Neuronal stem cell (in vitro differentiated cells): Measurements from ENCODE around the gene SMARCA2.

Experiments used
- DNase-seq: peaks from one replicate; pipeline ENCODE4 v3.0.0-alpha.2; 2013; ENCODE audit warnings: low spot score
- H2AFZ ChIP-seq: one replicate; pipeline ENCODE4 v1.6.1; 2013; ENCODE audit warnings: mild to moderate bottlenecking, low read length, inconsistent platforms
- H2AK5ac ChIP-seq: 2 replicates; pipeline ENCODE4 v1.6.1; 2013; ENCODE audit warnings: low read depth, mild to moderate bottlenecking, inconsistent platforms, low read length, moderate library complexity, mixed read lengths
- H2BK120ac ChIP-seq: 2 replicates; pipeline ENCODE4 v1.6.1; 2013; ENCODE audit warnings: low read depth, mild to moderate bottlenecking, inconsistent platforms, low read length, moderate library complexity, mixed read lengths
- H2BK12ac ChIP-seq: one replicate; pipeline ENCODE4 v1.6.1; 2013; ENCODE audit warnings: low read length, inconsistent platforms
- H2BK15ac ChIP-seq: 2 replicates; pipeline ENCODE4 v1.6.1; 2013; ENCODE audit warnings: mild to moderate bottlenecking, low read length, inconsistent platforms, mixed read lengths
- H2BK5ac ChIP-seq: one replicate; pipeline ENCODE4 v1.6.1; 2013; ENCODE audit warnings: inconsistent platforms, mild to moderate bottlenecking, low read length, moderate library complexity
- H3K14ac ChIP-seq: one replicate; pipeline ENCODE4 v1.6.1; 2013; ENCODE audit warnings: low read length, inconsistent platforms
- H3K18ac ChIP-seq: 2 replicates; pipeline ENCODE4 v1.6.1; 2013; ENCODE audit warnings: low read length, inconsistent platforms
- H3K23ac ChIP-seq: 2 replicates; pipeline ENCODE4 v1.6.1; 2013; ENCODE audit warnings: low read depth, mild to moderate bottlenecking, mixed read lengths, low read length, inconsistent platforms; ENCODE audit not compliant: poor library complexity
- H3K27ac ChIP-seq: replicated peaks from 3 replicates; pipeline ENCODE4 v1.5.1; 2013; ENCODE audit warnings: low read length, inconsistent platforms
- H3K27me3 ChIP-seq, 3 experiments: 2 replicates each; pipeline ENCODE4 v1.6.1; 2013; ENCODE audit warnings: low read length in 3 of 3, mild to moderate bottlenecking in 2 of 3, inconsistent platforms in 1 of 3, low read depth in 1 of 3, mixed read lengths in 1 of 3, moderate library complexity in 1 of 3; ENCODE audit not compliant: control insufficient read depth in 3 of 3, insufficient read depth in 3 of 3
- H3K36me3 ChIP-seq, 2 donors: replicated peaks in 1 of 2; 2 replicates each; pipeline ENCODE4 v1.6.1; 2013; ENCODE audit warnings: low read length in 2 of 2; ENCODE audit not compliant: control insufficient read depth in 2 of 2, insufficient read depth in 2 of 2
- H3K4ac ChIP-seq: 2 replicates; pipeline ENCODE4 v1.6.1; 2013; ENCODE audit warnings: inconsistent platforms, mild to moderate bottlenecking, low read length, moderate library complexity
- H3K4me1 ChIP-seq, 2 donors: 1 replicate in 1 of 2; 2 replicates in 1 of 2; pipeline ENCODE4 v1.6.1; 2013; ENCODE audit warnings: low read length in 2 of 2, low read depth in 1 of 2; ENCODE audit not compliant: control insufficient read depth in 2 of 2, insufficient read depth in 1 of 2
- H3K4me2 ChIP-seq: one replicate; pipeline ENCODE4 v1.6.1; 2013; ENCODE audit warnings: mild to moderate bottlenecking, low read length, inconsistent platforms; ENCODE audit not compliant: insufficient read depth, poor library complexity, severe bottlenecking
- H3K4me3 ChIP-seq, 2 donors: 2 replicates each; pipeline ENCODE4 v1.5.1; 2013; ENCODE audit warnings: low read length in 2 of 2, mild to moderate bottlenecking in 2 of 2, inconsistent platforms in 1 of 2, moderate library complexity in 1 of 2
- H3K79me1 ChIP-seq: one replicate; pipeline ENCODE4 v1.6.1; 2013; ENCODE audit warnings: low read depth, mild to moderate bottlenecking, inconsistent platforms, low read length, moderate library complexity
- H3K9ac ChIP-seq: one replicate; pipeline ENCODE4 v1.6.1; 2013; ENCODE audit warnings: mild to moderate bottlenecking, low read depth, low read length, inconsistent platforms; ENCODE audit not compliant: poor library complexity
- H3K9me3 ChIP-seq, 2 donors: replicated peaks in 1 of 2; 2 replicates each; pipeline versions ENCODE3 to v1.6.1; 2013; ENCODE audit warnings: low read length in 2 of 2, mild to moderate bottlenecking in 2 of 2, inconsistent platforms in 1 of 2, low read depth in 1 of 2, mixed read lengths in 1 of 2, moderate library complexity in 1 of 2; ENCODE audit not compliant: control insufficient read depth in 2 of 2, insufficient read depth in 1 of 2
- H4K8ac ChIP-seq: one replicate; pipeline ENCODE4 v1.6.1; 2013; ENCODE audit warnings: low read depth, mild to moderate bottlenecking, inconsistent platforms, low read length, moderate library complexity
- H4K91ac ChIP-seq: one replicate; pipeline ENCODE4 v1.6.1; 2013; ENCODE audit warnings: low read length, low read depth, mild to moderate bottlenecking, inconsistent platforms; ENCODE audit not compliant: poor library complexity
- WGBS, 2 donors: extraction: QIAGEN DNeasy Blood & Tissue Kit; methylation state at CpG; one replicate each; pipeline ENCODE4 v1.1.7; 2013; ENCODE audit warnings: missing lambda C conversion rate in 2 of 2, mixed read lengths in 1 of 2; ENCODE audit not compliant: insufficient read length in 2 of 2, insufficient replicate concordance in 1 of 2; ENCODE audit errors: extremely low coverage in 2 of 2; 5-methylcytosine and 5-hydroxymethylcytosine counted together

SMARCA2 gene

DNA sequence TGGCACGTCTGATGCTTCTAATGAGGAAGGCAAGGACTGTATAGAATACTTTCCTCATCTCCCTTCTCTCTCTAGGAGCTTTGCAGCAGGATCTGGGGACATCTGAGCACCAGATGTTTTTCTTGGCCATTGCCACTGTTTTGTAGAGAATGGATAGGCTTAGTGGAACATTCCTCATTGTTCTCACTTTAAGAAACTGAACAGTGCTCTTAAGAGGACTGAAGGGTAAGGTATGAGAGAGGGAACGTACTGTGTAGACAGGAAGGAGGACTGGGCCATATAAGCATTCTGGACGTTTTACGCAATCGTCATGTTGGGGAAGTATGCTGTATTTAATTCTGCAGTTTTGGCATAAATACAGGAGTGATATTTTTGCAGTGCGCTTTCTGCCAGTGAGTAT is 70.6 kb downstream of the SMARCA2 start:
- Histone ChIP-seq H3K4me3 (no peak overlapping the region), H3K79me1 (no peaks in the 10 kb centered on the region), H2BK5ac (no peak overlapping the region), H3K27me3 (no peaks in the 10 kb centered on the region), H2BK12ac (no peak overlapping the region), H3K23ac (no peak overlapping the region), H3K27ac (no peak overlapping the region), H3K9ac (no peak overlapping the region), H4K8ac (no peak overlapping the region), H2BK120ac (no peak overlapping the region), H3K4me2 (no peak overlapping the region), H3K9me3 (no peaks in the 10 kb centered on the region), H4K91ac (no peak overlapping the region), H3K36me3 (no peaks in the 10 kb centered on the region), H2AFZ (no peak overlapping the region), H2BK15ac (no peak overlapping the region), H2AK5ac (no peak overlapping the region), H3K14ac (no peak overlapping the region), H3K4ac (no peak overlapping the region), H3K18ac (no peak overlapping the region), H3K4me1 (no peaks in the 10 kb centered on the region)
- no CpG with 5 or more reads among the region's 6 CpGs for WGBS, 2 donors
- no peak for DNase-seq

DNA sequence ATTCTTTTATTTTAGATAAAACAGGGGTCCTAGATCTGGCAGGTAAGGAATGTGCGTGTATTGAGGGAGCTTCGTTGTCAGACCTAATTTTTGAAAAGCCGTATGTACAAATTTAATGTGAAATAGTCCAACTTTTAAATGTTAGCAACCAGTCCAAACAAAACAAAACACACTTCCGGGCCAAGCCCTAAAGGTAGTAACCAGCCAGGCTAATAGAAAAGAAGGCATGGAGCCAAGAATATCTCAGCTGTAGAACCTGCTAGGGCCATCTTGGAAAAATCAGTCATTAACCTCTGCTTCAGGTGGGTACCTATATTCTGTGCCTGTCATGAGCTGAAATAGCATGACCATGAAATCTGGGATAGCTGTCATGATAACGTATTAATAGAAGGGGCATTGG is 71.0 kb downstream of the SMARCA2 start:
- H2AFZ ChIP-seq = no peak overlapping the region
- no peak overlapping the region for H3K27ac ChIP-seq
- H3K79me1 ChIP-seq = no peaks in the 10 kb centered on the region
- no peak overlapping the region for H3K14ac ChIP-seq
- no CpG with 5 or more reads among the region's 5 CpGs for WGBS, 2 donors
- H3K9ac ChIP-seq = no peak overlapping the region
- no peak overlapping the region for H4K8ac ChIP-seq
- H3K4me1 ChIP-seq = no peaks in the 10 kb centered on the region
- no peak for DNase-seq
- H2BK120ac ChIP-seq = no peak overlapping the region
- no peak overlapping the region for H2BK12ac ChIP-seq
- H2BK5ac ChIP-seq = no peak overlapping the region
- no peaks in the 10 kb centered on the region for H3K9me3 ChIP-seq
- H3K23ac ChIP-seq = no peak overlapping the region
- no peaks in the 10 kb centered on the region for H3K36me3 ChIP-seq
- no peak overlapping the region for H3K4ac ChIP-seq
- H4K91ac ChIP-seq = no peak overlapping the region
- no peak overlapping the region for H2AK5ac ChIP-seq
- no peaks in the 10 kb centered on the region for H3K27me3 ChIP-seq
- no peak overlapping the region for H2BK15ac ChIP-seq
- no peak overlapping the region for H3K4me2 ChIP-seq
- H3K18ac ChIP-seq = no peak overlapping the region
- no peak overlapping the region for H3K4me3 ChIP-seq

DNA sequence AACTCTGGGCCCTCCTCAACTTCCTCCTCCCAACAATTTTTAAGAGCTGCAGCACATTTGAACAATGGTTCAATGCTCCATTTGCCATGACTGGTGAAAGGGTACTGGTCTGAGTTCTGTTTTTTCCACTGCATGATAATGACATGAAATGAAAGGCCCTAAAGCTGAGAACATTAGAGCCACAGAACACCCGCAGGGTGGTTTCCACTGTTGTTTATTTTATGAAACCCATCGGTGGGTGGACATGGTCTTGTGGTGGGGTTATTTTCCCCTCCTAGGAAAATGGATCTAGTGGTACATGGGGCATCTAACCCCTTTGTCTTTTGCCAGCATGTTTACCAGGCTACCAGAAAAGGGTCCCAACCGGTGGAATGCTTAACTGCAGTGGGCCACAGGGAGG is 71.8 kb downstream of the SMARCA2 start:
- no peak overlapping the region for H2BK12ac ChIP-seq
- no peaks in the 10 kb centered on the region for H3K9me3 ChIP-seq
- H4K91ac ChIP-seq = no peak overlapping the region
- no peak overlapping the region for H3K4me2 ChIP-seq
- no CpG with 5 or more reads among the region's 3 CpGs for WGBS, 2 donors
- no peak overlapping the region for H4K8ac ChIP-seq
- no peaks in the 10 kb centered on the region for H3K27me3 ChIP-seq
- H3K18ac ChIP-seq = no peak overlapping the region
- no peak overlapping the region for H2BK15ac ChIP-seq
- H3K14ac ChIP-seq = no peak overlapping the region
- H3K4ac ChIP-seq = no peak overlapping the region
- H3K36me3 ChIP-seq = no peaks in the 10 kb centered on the region
- H3K23ac ChIP-seq = no peak overlapping the region
- no peak overlapping the region for H2AK5ac ChIP-seq
- no peak overlapping the region for H3K4me3 ChIP-seq
- DNase-seq = no peak
- no peak overlapping the region for H3K9ac ChIP-seq
- H3K27ac ChIP-seq = no peak overlapping the region
- H2BK5ac ChIP-seq = no peak overlapping the region
- no peak overlapping the region for H2BK120ac ChIP-seq
- H2AFZ ChIP-seq = no peak overlapping the region
- H3K79me1 ChIP-seq = no peaks in the 10 kb centered on the region
- H3K4me1 ChIP-seq = no peaks in the 10 kb centered on the region

DNA sequence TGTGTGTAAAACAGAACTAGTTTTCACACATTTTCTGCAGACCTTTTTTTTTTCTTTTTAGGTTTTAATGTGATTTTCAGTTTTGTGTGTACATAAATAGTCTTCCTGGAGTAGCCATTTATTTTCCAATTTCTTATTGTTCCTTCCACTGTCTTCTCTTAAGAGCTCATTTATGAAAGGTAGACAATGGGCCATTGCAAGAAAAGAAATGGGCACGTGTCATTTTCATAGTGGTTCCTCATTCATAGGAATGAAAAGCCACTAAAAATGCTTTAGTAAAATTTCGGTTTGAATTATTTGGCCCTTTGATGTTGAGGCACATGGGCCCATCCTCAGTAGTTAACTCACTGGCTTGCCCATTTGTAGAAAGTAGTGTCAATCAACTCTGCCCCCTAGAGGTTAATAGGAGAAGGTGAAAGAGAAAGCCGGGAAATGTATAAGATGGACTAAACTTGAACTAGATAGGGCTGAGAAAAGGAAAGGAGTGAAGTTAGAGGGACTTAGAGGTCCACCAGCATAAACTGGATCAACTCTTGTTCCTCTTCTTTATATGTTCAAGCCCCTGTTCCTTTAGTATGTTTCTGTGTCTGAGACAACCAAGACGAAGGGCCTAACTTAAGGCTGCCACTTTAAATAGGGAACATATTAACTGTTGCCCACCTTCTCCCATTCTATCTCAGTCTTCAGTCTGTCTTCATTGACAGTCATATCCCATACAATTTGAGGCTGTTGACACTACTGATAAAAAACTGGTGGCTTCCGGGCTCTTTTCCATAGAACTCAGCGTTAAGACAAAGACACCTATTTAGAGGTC is 72.6 kb downstream of the SMARCA2 start:
- H3K4me3 ChIP-seq = no peak overlapping the region
- no peak overlapping the region for H2BK120ac ChIP-seq
- no peak overlapping the region for H3K27ac ChIP-seq
- no peaks in the 10 kb centered on the region for H3K79me1 ChIP-seq
- no peak for DNase-seq
- H3K23ac ChIP-seq = no peak overlapping the region
- no peak overlapping the region for H2AK5ac ChIP-seq
- H2AFZ ChIP-seq = no peak overlapping the region
- H3K27me3 ChIP-seq = no peaks in the 10 kb centered on the region
- no peaks in the 10 kb centered on the region for H3K36me3 ChIP-seq
- no peaks in the 10 kb centered on the region for H3K4me1 ChIP-seq
- no peak overlapping the region for H4K8ac ChIP-seq
- no peaks in the 10 kb centered on the region for H3K9me3 ChIP-seq
- no peak overlapping the region for H3K4me2 ChIP-seq
- no peak overlapping the region for H3K4ac ChIP-seq
- no peak overlapping the region for H2BK12ac ChIP-seq
- H3K9ac ChIP-seq = no peak overlapping the region
- H4K91ac ChIP-seq = no peak overlapping the region
- whole genome bisulfite sequencing, 2 donors = no CpG with 5 or more reads among the region's 6 CpGs
- no peak overlapping the region for H2BK15ac ChIP-seq
- H3K18ac ChIP-seq = no peak overlapping the region
- H2BK5ac ChIP-seq = no peak overlapping the region
- no peak overlapping the region for H3K14ac ChIP-seq
